GM10266 (cell line): Measurements from ENCODE around the gene SCCPDH.
A peak's percentile ranks its signal among the peaks of the same experiment; 100 is the strongest.
"Not testable (repeated sequence)": the region's sequence is repeated elsewhere in the genome, so short reads cannot be mapped to it uniquely, and the experiment has no call there.

Experiments
- DNase-seq: peaks from one replicate; pipeline ENCODE4 v3.0.0; 2012; ENCODE audit errors: extremely low spot score
- TF ChIP-seq, protein P1 (sequence below): IDR thresholded peaks from 2 replicates; pipeline ENCODE4 v1.5.1; 2012; ENCODE audit warnings: mild to moderate bottlenecking, low read depth; ENCODE audit not compliant: control insufficient read depth, insufficient read depth; ENCODE audit errors: missing control alignments

The SCCPDH gene

DNA sequence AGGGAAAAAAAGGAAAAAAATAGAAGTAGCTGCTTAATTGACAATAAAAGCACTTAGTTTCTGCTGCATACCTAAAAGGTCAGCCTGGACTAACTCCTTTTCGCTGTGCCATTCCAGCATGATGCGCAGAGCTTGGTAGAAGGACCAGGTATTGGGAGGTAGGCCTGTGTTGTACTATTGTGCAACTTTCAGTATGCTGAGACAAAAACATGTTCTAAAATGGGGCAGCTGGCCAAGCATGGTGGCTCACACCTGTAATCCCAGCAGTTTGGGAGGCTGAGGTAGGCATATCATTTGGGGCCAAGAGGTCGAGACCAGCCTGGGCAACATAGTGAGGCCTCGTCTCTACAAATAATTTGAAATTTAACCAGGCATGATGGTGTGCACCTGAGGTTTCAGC, 15.0 kb upstream of the SCCPDH start:
- DNase-seq: no peak
- TF ChIP-seq, protein P1, sequence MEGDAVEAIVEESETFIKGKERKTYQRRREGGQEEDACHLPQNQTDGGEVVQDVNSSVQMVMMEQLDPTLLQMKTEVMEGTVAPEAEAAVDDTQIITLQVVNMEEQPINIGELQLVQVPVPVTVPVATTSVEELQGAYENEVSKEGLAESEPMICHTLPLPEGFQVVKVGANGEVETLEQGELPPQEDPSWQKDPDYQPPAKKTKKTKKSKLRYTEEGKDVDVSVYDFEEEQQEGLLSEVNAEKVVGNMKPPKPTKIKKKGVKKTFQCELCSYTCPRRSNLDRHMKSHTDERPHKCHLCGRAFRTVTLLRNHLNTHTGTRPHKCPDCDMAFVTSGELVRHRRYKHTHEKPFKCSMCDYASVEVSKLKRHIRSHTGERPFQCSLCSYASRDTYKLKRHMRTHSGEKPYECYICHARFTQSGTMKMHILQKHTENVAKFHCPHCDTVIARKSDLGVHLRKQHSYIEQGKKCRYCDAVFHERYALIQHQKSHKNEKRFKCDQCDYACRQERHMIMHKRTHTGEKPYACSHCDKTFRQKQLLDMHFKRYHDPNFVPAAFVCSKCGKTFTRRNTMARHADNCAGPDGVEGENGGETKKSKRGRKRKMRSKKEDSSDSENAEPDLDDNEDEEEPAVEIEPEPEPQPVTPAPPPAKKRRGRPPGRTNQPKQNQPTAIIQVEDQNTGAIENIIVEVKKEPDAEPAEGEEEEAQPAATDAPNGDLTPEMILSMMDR: no peak

DNA sequence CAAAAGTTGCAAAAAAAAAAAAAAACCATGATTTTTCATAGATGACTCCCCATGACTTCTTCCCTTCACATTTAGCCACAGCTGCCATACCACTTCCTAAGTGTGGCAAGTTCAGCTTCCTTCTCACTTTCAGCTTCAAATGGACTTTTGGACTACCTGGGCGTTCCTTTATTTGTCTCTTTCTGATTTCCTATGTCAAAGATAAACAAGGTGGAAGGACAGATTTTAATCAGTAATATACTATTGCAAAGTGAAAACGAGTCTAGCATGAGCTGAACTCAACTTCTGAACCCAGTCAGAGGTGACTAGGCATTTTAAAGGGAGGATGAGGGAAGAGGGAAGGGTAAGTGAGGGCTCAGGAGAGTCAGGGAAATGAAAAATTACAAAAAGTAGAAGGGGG, 14.4 kb upstream of the SCCPDH start:
- TF ChIP-seq, protein P1: no peak
- no peak for DNase-seq

DNA sequence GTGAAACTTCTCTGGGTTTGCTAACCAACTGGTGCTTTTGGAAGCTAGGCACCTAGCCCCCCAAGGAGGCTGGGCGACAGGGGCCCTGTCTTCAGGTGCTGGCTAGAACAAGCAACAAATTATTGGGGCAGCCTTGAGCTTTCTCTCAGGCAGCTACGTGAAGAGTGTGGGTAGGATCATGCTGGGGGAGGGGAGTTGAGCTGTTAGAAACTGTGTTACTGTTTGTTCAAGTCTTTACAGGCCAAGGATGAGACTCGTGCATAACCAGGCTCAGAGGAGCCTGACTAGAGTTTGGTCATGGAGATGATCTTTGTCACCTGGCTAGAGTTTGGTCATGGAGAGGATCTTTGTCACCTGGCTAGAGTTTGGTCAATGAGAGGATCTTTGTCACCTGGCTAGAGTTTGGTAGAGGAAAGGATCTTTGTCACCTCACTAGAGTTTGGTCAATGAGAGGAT, 12.6 kb upstream of the SCCPDH start:
- no peak for DNase-seq
- TF ChIP-seq, protein P1: no peak

DNA sequence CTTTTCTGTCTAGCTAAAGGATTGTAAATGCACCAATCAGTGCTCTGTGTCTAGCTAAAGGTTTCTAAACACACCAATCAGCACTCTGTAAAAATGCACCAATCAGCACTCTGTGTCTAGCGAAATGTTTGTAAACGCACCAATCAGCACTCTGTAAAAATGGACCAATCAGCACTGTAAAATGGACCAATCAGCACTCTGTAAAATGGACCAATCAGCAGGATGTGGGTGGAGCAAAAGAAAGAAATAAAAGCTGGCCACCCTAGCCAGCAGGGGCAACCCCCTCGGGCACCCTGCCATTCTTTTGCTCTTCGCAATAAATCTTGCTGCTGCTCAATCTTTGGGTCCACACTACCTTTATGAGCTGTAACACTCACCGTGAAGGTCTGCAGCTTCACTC, 11.8 kb upstream of the SCCPDH start:
- not testable (repeated sequence) for DNase-seq

DNA sequence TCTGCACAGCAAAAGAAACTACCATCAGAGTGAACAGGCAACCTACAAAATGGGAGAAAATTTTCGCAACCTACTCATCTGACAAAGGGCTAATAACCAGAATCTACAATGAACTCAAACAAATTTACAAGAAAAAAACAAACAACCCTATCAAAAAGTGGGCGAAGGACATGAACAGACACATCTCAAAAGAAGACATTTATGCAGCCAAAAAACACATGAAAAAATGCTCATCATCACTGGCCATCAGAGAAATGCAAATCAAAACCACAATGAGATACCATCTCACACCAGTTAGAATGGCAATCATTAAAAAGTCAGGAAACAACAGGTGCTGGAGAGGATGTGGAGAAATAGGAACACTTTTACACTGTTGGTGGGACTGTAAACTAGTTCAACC, 4.8 kb upstream of the SCCPDH start:
- not testable (repeated sequence) for DNase-seq

DNA sequence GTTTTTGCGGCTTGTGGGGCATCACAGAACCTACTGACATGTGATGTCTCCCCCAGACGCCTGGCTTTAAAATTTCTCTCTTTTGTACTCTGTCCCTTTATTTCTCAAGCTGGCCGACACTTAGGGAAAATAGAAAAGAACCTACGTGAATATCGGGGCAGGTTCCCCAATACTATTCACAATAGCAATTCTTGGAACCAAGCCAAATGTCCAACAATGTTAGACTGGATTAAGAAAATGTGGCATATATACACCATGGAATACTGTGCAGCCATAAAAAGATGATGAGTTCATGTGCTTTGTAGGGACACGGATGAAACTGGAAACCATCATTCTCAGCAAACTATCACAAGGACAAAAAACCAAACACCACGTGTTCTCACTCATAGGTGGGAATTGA, 3.4 kb upstream of the SCCPDH start:
- not testable (repeated sequence) for DNase-seq

DNA sequence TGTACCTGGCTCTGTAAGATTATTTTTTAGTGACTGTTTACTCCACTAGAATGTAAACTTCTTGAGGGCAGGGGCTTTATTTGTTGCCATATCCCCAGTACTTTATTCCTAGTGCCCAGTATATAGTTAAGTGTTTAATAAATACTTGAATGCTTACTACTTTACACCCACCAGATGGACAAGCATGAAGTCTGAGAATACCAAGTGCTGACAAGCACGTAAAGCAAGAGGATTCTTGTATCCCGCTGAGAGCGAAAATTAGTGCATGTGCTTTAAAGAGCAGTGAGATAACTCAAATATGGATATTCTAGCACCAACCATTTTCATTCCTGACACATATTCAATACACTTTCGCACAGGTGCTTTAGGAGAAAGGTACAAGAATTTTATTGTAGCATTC, 1.5 kb upstream of the SCCPDH start:
- DNase-seq: no peak
- TF ChIP-seq, protein P1: no peak

DNA sequence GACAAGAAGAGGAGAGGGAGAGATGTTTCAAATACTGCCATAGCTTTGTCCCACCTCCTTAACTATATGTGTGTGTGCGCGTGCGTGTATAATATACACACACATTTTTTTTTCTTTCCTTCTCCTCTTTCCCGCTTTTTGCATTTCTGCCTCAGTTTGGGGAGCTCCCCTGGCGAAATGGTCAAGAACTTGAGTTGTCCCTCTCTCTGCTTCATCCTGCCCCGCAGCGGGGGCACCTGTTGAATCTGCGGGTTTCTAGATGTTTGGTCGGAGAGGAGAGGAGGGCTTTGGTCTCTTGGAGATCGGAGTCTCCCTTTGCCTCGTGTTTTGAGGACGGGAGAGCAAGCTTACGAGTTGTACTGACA, 504 bp downstream of the SCCPDH start:
- DNase-seq: peak; percentile 47
- TF ChIP-seq, protein P1: no peak

DNA sequence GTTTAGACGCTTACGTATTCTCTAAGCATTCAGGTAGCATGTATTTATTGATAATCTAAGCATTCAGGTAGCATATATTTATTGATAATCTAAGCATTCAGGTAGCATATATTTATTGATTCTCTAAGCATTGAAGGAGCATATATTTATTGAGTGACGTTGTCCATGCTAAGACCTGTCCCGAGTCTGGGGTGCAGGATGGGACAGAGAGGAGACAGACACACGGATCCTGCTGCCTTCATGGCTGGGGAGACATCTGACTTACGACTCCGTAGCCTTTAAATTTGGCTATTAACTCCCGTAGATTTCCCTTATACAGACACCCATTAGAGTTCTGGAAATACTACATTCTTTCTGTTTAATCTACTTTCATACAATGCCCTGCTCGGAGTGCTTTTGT, 982 bp downstream of the SCCPDH start:
- no peak for DNase-seq
- TF ChIP-seq, protein P1: no peak
